Measurements from ENCODE around the gene TNFAIP3.

TNFAIP3 gene

DNA sequence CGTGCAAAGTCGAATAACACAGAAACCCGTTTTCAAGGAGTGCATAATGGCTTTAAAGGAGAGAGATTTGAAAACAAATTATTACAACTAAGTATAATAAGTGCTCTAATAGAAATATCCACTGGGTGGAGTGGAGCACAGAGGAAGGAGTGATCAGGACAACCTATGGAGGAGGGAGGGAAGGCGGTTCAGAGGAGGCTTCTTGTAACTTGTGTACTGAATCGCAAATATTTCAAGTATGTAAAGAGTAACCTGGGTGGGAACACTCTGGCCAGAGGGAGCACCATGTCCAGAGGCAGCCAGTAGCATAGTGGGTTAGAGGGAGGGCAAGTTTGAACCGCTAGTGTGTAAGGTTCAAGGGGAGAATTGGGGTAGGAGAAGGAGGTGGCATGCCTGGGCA lies 21.6 kb upstream of the TNFAIP3 start:
- DNase-seq, result no peak

DNA sequence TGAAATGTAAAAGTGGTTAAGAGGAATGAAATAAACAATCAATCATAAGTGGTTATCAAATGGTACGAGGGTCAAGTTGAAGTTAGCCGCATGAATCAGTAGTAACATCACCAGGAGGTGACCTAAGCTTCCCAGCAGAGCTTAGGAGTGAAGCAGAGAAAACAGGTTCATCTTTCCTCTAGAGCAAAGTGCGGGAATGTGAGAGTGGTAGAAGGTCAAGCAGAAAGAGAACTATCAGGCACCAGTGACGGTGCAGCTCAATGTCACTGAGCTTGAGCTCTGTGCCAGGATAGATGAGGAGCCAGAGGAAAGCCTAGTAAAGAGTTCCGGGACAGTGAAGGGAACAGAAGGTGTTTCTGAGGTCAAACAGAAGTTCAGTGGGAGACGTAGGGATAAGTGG lies 20.8 kb upstream of the TNFAIP3 start:
- no peak for DNase-seq

DNA sequence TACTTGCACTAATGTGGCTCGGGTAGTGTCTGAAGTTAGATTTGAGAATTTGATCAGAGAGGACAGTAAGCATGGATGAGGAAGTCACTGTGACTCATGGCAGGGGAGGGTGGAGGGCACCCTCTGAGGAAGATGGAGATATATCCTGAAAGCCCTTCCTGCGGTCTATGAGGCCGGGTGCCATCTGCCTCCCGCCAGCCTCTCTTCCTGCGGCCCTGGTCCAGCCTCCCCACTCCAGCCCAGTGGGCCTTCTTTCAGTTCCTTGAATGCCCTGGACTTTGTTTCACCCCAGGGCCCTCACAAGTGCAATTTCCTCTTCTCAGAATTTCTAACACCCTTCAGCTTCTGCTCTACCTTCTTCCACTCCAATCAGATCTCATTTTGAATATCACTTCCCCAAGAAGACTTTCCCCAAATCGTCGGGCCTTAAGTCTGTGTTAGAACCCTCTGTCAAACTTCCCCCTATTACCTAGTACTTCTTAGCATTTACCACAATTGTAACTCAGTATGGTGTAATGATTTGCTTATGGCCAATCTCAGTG lies 20.2 kb upstream of the TNFAIP3 start:
- no peak for DNase-seq

DNA sequence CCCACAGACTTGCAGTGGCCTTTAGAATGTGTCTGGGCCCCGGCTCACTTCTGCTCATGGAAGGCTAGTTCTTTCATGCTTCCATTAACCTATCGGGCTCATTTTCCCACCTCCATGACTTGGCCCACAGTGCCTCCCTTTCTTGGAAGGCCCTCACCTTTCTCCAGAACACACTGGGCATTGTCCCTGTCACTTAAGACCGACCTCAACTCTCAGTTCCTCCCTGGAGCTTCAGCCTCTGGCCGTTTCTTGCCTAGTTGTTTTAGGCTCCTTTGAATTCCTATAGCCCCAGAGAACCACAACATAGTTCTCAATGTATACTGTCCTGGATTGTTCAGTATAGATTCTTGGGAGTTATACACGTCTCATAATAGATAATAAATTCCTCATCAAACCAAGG lies 19.3 kb upstream of the TNFAIP3 start:
- no peak for DNase-seq

DNA sequence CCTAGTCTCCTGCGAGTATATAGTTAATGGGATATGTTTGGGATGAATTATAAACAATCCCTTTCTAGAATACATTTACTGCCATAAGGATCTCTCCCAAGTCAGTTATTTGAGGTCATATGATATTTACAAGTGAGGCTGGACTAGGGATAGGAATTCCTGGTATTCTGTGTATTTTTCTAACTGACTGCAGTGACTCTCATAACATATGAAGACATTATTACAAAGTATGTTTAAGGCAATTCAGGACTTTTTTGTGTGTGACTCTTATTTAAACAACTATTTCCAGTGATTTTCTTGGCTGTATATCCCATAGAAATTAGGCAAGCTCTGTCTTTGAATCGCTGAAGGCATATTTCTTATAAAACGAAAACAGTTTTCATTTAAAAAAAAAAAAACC lies 18.4 kb upstream of the TNFAIP3 start:
- no peak for DNase-seq

DNA sequence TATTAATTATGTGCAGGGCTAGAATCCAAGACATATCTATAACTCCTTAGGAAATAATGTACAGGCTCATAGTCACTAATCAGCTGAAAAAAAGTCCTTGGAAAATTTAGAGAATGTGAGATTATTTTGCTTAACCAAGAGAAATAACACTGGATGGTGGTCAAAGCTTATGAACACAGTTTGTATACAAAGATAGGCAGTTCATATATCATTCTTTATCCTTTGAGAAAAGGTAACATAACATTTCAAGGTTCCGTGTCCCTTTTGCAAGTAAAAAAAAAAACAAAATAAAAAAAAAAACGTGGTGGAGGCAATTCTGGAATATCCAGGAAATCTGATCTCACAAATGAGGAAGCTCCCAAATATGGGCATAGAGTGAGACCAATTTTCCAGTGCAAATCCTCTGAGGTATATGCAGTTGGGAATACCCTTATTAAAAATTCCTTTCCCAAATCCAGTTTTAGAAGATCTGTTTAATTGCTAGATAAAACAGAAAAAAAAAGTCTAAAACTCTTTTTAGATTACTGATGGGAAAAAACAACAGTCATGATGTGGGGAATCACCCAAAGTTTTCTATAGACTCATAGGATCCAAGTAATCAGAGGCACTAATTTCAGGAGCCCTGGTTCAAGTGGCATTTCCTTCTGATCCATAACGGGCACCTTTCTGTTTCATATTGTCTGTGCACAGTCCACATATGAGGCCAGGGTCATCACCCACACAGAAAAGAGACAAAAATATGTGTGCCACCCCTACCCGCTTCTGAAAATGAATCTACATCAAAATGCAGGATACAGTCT lies 17.7 kb upstream of the TNFAIP3 start:
- DNase-seq, result no peak

DNA sequence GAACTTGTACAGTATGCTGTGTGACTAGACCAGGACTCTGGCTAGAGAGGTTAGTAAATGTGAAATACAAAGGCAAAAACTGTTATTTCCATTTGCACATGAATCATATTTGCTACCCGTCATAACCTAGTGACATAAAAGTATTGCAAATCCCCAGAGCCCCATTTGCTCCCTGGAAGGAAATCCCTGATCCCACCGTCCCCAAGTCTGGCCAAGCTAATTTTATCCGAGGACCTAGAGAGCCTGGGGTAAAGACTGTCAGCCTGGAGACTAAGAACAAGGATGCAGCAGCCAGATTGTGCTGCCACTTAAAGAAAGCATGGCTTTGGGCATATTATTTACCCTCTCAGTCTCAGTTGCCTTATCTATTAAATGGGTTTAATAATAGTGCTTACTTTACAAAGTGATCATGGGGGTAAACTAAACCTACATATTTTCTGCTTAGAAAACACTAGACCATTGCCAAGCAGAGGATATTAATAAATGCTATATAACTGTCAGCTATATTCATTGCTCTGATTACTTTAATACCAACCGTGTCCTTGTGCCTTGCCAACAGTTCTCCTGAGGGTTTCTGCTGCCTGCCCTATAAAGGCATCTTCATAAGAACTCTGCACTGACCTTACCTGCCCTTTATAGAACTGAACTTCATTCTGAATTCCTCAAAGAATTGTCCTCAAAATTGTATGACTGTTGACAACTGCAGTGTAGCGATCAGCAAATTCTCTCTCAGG lies 16.9 kb upstream of the TNFAIP3 start:
- DNase-seq, result no peak

DNA sequence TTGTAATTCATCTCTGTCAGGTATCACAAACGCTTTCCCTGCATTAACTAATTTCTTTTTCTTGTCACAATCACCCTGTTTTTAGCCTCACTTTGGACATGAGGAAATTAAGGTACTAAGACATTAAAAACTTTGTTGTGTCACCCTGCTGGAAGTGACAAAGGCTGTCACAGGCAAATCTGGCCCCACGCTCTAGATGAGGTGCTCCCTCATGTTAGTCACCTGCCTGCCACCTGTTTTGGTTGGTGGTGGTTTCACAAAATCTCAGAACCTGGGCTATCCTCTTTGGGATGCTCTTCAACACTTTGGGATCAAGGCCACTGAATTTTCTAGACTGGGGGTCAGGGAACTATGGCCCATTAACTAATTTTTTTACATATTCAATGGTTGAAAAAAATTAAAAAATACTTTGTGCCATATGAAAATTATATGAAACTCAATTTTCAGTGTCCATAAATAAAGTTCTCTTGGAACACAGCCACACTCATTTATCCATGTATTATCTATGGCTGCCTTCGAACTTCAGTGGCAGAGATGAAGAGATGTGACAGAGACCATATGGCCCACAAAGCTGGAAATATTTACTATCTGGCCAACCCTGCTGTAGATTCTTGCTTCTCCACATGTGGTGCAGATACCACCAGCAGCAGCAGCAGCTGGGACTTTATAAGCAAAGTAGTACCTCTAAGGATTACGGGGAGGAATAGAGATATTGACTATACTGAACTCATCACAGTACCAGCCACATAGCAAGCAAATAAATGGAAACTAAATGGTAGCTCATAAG lies 16.1 kb upstream of the TNFAIP3 start:
- DNase-seq, result no peak

DNA sequence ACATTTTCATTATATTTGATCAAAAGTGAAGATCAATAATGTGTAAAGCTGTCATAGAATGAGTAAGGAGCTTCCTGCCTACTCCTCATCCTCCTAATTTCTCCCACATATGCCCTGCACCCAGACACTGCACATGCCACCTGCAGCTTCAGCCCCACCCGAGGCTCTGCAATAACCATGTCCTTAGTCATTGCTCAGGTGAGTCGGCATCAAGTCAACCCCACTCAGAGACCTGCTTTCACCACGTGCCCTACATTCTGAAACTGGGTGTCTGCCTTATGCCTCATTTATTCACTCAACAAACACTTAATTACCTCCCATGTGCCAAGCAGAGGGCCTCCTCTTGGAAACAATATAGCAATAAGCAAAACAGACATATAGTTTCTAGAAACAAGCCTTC lies 15.4 kb upstream of the TNFAIP3 start:
- no peak for DNase-seq

DNA sequence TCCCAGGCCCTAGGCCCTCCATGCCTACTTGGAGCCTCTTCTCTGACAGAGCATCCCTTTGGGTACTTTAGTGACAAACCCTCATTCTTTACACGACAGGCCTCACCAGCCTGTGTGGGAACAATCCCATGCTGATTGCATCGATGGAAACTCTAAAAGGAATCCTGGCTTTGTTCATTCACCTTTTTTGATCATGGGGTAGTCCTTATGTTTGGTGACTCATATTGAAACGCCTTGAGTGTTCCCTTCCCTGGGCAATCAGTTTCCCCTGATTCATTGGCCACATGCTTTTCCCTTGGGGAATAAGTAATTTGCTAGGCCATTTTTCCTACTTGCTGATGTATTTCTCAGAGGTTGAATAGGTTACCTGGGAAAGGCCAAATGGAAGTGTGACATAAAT lies 14.7 kb upstream of the TNFAIP3 start:
- no peak for DNase-seq

DNA sequence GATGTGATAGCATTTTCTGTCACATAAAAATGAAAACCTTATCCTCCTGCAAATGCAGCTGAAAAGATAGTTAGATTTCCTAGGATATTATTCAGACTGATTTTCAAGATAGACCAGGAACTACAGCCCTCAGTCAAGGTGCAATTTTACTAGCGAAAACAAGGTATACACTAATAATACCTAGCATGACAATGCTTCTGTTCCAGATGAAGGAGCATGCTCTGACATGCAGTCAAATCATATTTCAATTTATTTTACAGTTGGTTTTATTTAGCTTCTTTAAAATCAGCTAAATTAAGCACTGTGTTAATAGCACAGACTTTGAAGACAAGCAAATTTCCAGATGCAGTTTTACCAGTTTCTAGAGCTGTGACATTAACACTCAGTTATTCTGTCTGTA lies 14.2 kb upstream of the TNFAIP3 start:
- no peak for DNase-seq

DNA sequence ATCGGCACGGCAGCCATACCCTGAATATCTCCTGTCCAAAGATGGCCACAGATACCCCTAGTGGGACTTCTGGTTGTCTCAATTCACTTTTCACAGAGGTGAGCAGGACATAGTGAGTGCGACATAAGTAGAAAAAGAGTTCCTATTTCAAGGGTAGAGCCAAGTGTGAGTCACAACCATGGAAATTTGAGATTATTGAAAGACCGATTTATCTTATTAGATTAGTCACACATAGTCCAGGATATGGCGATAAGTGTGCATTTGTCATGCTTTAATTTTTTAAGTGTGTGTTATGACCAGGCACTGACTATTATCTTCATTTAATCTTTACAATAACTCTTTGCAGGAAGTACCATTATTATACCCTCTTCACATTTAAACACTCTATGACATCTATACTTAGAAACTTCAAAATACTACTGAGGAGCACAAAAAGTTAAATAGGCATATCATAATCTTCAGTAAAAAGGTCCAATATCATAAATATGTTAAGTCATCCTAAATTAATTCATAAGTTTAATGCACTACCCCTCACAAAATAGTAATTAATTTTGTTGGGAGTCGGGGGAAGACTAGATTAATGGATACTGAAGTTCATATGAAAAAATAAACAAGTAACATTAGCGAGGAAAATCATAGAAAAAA lies 13.4 kb upstream of the TNFAIP3 start:
- DNase-seq, result no peak

DNA sequence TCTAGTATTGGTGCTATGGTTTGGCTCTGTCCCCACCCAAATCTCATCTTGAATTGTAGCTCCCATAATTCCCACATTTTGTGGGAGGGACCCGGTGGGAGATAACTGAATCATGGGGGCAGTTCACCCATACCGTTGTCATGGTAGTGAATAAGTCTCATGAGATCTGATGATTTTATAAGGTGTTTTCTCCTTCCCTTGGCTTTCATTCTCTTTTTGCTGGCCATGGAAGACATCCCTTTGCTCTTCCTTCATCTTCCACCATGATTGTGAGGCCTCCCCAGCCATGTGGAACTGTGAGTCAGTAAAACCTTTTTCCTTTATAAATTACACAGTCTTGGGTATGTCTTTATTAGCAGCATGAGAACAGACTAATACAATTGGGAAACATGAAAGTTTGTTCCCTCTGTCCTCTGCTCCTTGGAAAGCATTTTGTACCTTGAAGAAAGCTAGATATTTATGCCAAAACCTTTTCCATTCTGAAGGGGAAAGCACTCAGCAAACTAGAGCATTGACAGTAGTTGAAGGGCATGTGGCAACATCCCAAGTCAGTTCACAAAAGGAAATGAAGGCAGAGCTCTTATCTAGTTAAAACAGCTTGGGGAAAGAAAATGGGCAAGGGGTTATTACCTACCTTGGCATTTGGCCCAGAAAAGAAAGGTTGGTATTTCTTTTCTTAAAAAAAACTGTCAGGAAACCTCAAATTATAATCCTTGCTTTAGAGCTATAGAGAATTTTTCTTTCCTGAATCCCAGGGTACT lies 10.7 kb upstream of the TNFAIP3 start:
- DNase-seq, result no peak

DNA sequence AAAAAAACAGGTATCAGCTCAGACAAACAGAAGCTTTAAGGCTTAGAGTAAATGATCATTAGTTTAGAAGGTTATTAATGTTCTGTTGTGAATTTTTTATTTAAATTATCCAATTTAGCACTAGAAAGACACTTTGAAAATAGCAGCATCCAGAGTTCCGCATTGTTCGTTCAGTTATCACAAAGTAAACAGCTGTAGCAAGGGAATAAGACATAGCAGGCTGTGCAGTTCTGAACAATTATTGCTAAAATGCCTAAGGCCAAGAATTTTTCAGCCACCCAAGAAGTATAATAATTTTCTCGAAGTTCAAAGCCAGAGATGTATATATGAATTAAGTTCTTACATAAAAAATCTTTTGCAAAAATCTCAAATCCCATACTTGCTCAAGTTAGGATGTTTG lies 8.0 kb upstream of the TNFAIP3 start:
- DNase-seq, result no peak

DNA sequence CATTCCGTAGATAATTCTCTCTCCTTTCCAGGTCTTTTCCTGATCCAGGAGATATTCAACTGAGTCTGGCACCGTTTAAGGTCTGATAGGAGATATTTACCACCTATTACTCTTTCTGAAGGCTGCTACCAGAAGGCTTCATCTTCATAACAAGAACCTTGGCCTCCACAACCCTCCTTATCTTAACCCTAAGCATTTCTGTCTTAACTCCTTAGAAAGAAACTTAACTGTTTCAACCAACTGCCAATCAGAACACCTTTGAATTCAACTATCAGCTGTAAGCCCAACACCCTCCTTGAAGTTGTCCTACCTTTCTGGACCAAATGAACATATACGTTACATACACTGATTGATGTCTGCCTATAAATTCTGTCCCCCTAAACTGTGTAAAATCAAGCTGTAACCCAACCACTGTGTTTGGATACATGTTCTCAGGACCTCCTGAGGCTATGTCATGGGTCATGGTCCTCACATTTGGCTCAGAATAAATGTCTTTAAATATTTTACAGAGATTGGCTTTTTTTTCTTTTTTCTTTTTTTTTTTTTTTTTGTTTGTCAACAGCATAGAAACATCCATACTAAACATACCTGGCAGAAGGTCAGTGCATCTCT lies 6.6 kb upstream of the TNFAIP3 start:
- no peak for DNase-seq

DNA sequence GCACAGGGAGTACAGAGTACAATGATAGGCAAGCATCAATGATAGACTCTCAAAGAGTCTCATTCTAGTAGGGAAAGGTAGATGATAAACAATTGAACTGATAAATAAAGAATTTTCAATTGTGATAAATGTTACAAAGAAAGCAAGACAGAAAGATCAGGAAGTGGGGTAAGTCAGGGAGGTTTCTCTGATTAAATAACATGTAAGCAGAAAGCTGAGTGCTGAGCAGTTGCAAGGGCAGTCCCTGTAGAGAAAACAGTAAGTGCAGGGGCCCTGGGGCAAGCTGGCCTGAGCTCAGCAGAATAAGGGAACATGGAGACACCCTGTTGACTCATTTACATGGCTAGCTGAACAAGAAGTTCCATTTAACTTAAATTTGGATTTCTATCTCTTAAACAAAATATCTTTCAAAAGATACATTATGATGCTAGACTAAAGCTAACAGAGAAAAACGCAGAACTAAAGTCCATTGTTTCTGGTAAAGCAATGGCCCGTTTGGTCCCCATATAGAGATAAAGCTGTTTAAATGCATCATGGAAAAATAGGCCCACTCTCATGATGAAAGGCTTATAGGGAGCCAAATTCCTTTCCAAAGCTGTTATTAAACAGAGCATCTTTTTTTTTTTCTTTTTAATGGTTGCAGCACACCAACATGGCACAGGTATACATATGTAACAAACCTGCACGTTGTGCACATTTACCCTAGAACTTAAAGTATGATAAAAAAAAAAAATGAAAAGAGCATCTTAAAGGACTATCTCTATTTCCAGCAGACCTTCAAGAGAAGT lies 5.3 kb upstream of the TNFAIP3 start:
- DNase-seq, result no peak

DNA sequence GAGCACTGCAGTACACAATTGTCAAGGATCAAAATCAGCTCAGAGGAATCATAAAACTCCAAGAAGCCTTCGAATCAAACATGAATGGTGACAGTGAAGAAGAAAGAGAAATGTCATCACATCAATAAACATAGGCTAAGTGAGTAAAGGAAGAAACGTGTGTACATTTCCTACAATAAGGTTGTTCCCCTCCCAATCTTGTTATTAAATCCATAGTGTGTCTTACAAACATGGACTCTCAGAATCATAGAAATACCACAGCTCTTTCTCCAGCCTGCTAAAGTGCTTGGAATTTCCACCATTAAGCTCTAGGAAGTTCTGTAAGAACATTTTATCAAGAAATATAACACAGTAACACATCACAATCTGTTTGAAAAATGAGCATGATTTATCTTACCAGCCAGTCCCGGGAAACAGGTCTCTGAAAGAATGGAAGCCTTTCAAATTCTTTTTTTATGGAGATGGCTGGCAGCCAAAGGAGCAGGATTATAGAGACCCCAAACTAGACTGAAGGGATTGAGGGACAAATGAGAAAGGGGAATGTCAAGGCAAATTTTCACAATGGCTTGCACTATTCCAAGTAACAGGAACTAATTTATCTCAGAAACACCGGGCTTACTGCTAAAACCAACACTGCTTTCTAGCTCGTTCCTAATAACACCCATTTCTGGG lies 4.5 kb upstream of the TNFAIP3 start:
- no peak for DNase-seq

DNA sequence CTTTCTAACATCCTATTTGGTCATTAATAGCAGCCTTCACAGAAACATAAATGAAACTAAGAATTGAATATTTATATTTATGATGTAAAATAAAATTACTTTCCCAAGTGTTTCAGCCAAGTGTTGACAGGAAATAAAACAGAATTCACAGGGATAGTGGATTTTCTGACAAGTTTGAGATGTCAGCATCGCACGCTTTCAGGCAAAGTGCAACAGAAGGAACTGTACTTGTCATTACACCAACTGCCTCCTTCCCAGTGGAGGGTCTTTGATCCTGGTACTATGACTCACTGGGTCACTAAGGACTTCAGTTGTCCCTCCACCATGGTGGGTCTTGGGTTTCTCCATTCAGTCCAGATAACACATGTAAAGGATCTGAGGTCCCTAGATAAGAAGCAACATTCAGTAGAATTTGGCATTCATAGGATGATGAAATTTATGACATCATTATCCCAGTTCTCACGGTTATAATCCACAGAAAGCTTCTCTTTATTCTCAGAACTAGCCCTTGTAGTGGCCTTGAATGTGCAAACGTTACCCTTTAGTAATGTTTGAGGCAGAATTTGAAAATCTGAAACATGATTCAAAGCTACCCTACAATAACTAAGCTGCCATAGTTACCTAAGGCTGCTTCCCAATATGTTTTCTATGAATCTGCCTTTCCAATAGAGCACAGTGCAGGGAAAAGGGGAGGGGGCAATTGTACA lies 3.8 kb upstream of the TNFAIP3 start:
- DNase-seq, result no peak

DNA sequence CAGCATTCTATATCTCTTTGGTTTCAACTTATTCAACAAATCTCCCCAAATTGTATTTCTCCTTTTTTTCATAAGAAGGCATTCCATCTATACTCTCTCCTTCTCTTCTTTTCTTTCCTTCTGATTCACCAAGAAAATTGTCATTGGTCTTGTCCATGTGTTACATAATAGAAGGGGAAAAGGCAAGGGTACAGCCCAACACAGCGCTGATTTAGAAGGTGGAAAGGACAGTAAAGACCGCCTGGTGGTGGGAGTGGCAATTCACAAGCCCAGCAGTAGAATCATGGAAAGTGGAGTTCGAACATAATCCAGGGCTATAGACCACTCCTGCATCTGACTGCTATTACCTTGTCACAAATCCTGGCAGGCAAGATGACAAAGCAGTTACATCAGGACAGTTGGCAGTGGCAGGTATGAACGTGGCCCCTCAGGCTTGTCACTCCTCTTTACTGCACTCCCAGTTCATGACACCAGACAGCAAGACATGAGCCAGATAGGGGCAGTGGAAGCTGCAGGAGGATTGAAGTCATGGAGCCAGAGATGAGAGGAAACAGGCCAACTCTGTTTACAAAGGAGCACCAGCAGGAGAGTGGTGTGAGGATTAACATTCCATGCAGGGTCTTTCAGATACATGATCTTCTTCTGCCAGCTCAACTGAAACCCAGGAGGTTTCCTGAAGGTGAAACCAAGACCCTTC lies 2.1 kb upstream of the TNFAIP3 start:
- no peak for DNase-seq
